Gastrocnemius medialis (tissue), 4 donors: ENCODE data around the gene C1QTNF6. TPM values are rescaled to one million over a fixed set of nuclear protein-coding genes. Genes with fewer than 3 reads are reported as not detected.

Source experiments
- ATAC-seq, 2 donors: fragments of 150-250 bp; one replicate each; pipeline ENCODE4 v1.9.1; 2016
- DNase-seq, 2 donors: peaks; one replicate each; pipeline ENCODE4 v3.0.0-alpha.2; 2019
- H3K27ac ChIP-seq, 4 donors: fragments of 200-600 bp; sonication (generic); 1 replicate in 1 of 4; 2 replicates in 3 of 4; pipeline ENCODE4 v1.5.1; 2016 to 2018; ENCODE audit warnings: mild to moderate bottlenecking in 2 of 4, moderate library complexity in 1 of 4
- H3K27me3 ChIP-seq, 3 donors: fragments of 200-600 bp; sonication (generic) in 2 of 3; 1 replicate in 1 of 3; 2 replicates in 2 of 3; pipeline versions ENCODE4 v1.5.1 to v1.6.0; 2016 to 2019; ENCODE audit warnings: mild to moderate bottlenecking in 1 of 3, moderate library complexity in 1 of 3
- H3K36me3 ChIP-seq, 2 donors: fragments of 200-600 bp; sonication (generic) in 1 of 2; one replicate each; pipeline ENCODE4 v1.5.1; 2017 to 2018
- H3K4me1 ChIP-seq, 2 donors: fragments of 200-600 bp; sonication (generic) in 1 of 2; one replicate each; pipeline ENCODE4 v1.5.1; 2016 to 2017; ENCODE audit warnings: mild to moderate bottlenecking in 2 of 2
- H3K4me3 ChIP-seq, 4 donors: fragments of 200-600 bp; sonication (generic) in 3 of 4; 1 replicate in 1 of 4; 2 replicates in 3 of 4; pipeline ENCODE4 v1.5.1; 2016 to 2019; ENCODE audit warnings: mild to moderate bottlenecking in 2 of 4
- H3K9me3 ChIP-seq, 3 donors: fragments of 200-600 bp; sonication (generic) in 2 of 3; 1 replicate in 1 of 3; 2 replicates in 2 of 3; pipeline ENCODE4 v1.5.1; 2016 to 2019
- POLR2A ChIP-seq, 2 donors: fragments of 450-650 bp; IDR thresholded peaks; one replicate each; pipeline ENCODE4 v1.6.1; 2017; ENCODE audit warnings: antibody characterized with exemption in 2 of 2, mild to moderate bottlenecking in 2 of 2, moderate library complexity in 2 of 2
- in situ Hi-C, 4 donors: fragments of 200-750 bp; cut with MboI; loops; one replicate each; pipeline versions ENCODE4 v1.15.0 to v1.8.0; 2017; ENCODE audit warnings: low sequenced_read_pairs in 4 of 4
- intact Hi-C: fragments of 100-400 bp; cut with DNase I; formaldehyde crosslinking; loops from one replicate; pipeline ENCODE4 v1.15.1; 2023; ENCODE audit warnings: low total_unique reads
- total RNA-seq, 4 donors: library from RNA; depleted of rRNA; stranded (reverse); fragments of >200 nt; gene quantifications; one replicate each; pipeline versions ENCODE4 v1.1.0 to v1.2.3, GENCODE V29; 2016
- TF ChIP-seq, protein P1 (sequence below), 5 experiments: fragments of 450-650 bp in 3 of 5; fragments of 200-600 bp in 2 of 5; sonication (generic) in 2 of 5; IDR thresholded peaks in 4 of 5; conservative IDR thresholded peaks in 1 of 5; 1 replicate in 4 of 5; 2 replicates in 1 of 5; pipeline ENCODE4 v1.5.1; 2016 to 2019; ENCODE audit warnings: antibody characterized with exemption in 5 of 5, mild to moderate bottlenecking in 3 of 5, moderate library complexity in 3 of 5

The C1QTNF6 gene
- total RNA-seq, 4 donors from 2014 or later = 0.46 to 1.00 (median 0.84) TPM

DNA sequence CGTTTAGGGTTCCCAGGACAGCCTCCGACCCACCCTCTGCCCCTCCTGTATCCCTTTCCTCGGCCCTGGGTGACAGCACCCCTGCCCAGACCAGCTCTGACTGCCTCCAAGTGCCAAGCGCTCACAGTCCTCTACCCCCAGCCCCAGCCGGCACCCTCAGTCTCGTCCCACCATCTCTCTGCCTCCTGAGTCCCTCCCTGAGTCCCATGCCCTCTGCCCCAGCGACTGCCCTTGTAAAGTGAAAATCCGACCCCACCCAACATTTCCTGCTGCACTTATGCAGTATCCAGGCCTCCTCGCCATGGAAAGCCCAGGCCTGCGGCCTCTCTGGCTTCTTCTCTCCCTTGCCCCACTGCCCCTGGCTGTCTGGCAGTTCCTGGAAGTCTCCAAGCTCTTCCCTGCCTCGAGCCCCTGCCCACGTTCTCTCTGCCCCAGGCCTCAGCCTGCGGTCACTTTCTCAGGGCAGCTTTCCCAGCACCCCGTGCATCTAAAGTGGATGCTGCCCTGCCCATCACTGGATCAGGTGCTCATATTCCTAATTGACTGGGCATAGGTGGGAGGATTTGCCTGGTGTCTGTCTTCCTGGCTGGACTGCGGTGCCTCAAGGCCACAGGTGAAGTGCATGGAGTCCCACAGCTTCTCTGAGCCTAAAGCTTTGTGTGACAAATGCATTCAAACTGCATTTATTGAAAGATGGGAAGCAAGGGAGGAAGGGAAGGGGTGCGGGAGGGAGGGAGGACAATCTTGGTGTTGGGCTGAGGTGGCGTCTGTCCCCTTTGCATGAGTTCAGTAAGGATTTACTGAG lies 20.7 kb downstream of the C1QTNF6 start:
- intact Hi-C loops (no loop called here), in situ Hi-C loops (no loop called here)
- Histone ChIP-seq H3K27ac (peak overlapping the region in 2 of 4 donors; percentile 30 to 64), H3K27me3 (no peaks in the 10 kb centered on the region), H3K4me3 (no peak overlapping the region), H3K36me3 (no peaks in the 10 kb centered on the region), H3K4me1 (peaks cover 4 to 8% of the 10 kb centered on the region in 2 donors), H3K9me3 (no peaks in the 10 kb centered on the region)
- DNase-seq (no peak), ATAC-seq (no peak)
- no peak for TF ChIP-seq POLR2A (IDR thresholded peaks at IDR 0.05)
- TF ChIP-seq, protein P1, sequence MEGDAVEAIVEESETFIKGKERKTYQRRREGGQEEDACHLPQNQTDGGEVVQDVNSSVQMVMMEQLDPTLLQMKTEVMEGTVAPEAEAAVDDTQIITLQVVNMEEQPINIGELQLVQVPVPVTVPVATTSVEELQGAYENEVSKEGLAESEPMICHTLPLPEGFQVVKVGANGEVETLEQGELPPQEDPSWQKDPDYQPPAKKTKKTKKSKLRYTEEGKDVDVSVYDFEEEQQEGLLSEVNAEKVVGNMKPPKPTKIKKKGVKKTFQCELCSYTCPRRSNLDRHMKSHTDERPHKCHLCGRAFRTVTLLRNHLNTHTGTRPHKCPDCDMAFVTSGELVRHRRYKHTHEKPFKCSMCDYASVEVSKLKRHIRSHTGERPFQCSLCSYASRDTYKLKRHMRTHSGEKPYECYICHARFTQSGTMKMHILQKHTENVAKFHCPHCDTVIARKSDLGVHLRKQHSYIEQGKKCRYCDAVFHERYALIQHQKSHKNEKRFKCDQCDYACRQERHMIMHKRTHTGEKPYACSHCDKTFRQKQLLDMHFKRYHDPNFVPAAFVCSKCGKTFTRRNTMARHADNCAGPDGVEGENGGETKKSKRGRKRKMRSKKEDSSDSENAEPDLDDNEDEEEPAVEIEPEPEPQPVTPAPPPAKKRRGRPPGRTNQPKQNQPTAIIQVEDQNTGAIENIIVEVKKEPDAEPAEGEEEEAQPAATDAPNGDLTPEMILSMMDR (IDR thresholded peaks at IDR 0.05 in 4 of 5, conservative IDR thresholded peaks at IDR 0.05 in 1 of 5) = no peak

DNA sequence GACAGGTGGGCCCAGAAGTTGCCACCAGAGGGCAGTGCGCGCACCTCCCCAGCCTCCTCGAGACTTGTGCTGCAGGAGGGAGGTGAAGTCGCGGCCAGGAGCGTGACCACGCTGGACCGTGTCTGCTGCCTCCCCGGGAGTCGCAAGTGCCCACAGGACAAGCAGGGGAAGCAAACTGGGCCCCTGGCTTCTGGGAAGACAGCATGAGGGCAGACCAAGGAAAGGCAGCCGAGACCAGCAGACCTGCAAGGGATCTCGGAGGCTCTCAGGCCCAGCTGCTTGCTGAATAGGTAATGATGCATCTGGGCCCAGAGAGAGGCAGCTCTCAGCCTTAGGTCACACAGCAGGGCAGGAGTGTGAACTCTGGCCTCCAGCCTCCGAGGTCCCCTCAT lies 21.4 kb downstream of the C1QTNF6 start:
- TF ChIP-seq POLR2A (IDR thresholded peaks at IDR 0.05) = no peak
- TF ChIP-seq, protein P1 (IDR thresholded peaks at IDR 0.05 in 4 of 5, conservative IDR thresholded peaks at IDR 0.05 in 1 of 5) = peak in 4 of 5 experiments; percentile 94 to 96 (median 96)
- DNase-seq = peak; percentile 77 to 85
- intact Hi-C loops = loop anchor here (1.0 kb wide), 1 partner anchor 33 kb away; no protein-coding TSS in a partner anchor
- in situ Hi-C loops = no loop called here
- Histone ChIP-seq H3K4me3 (peak overlapping the region in 1 of 4 donors; percentile 20), H3K27me3 (peaks cover 0 to 3% (median 0%) of the 10 kb centered on the region in 3 donors), H3K4me1 (peaks cover 4 to 8% of the 10 kb centered on the region in 2 donors), H3K27ac (peak overlapping the region in 2 of 4 donors; percentile 30 to 64), H3K9me3 (no peaks in the 10 kb centered on the region), H3K36me3 (no peaks in the 10 kb centered on the region)
- peak; percentile 96 for ATAC-seq

DNA sequence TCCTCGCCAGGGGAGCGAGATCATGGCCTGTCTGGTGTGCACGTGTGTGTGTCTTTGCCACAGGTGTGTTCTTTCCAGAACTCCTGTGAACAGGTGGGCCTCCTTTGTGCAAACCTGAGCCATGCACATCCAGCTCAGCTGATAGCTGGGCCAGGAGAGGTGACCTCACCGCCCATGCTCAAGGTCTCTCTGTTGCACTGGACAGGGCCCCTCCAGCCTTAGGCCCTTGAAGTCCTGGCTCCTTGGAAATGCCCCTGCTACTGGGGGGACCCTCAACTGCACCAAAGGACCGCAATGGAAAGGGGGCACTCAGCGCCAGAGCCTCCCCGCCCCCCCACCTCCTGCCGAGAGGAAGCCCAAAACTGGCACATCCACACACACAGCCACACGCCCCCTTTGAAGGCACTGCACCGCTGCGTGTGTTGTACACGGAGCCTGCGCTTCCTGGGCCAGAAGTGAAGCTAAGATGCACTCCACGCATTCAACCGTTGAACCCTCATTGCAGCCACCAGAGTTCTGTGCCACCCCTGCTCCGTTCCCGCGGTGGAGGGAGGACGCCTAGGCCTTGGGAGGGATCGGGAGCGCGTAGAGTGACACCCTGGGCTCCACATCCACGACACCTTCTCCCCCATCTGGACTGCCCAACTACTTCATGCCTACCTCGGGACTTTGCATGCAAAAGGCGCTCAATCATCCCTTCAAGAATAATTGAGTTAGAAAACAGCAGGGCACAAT lies 21.9 kb downstream of the C1QTNF6 start:
- Histone ChIP-seq H3K36me3 (no peaks in the 10 kb centered on the region), H3K27me3 (peaks cover 0 to 6% (median 0%) of the 10 kb centered on the region in 3 donors), H3K4me1 (peaks cover 4 to 8% of the 10 kb centered on the region in 2 donors), H3K4me3 (no peak overlapping the region), H3K27ac (no peak overlapping the region), H3K9me3 (no peaks in the 10 kb centered on the region)
- intact Hi-C loops = loop anchor here (1.0 kb wide), 1 partner anchor 33 kb away; no protein-coding TSS in a partner anchor
- peak in 1 of 2 donors; percentile 6 for ATAC-seq
- TF ChIP-seq POLR2A (IDR thresholded peaks at IDR 0.05) = no peak
- TF ChIP-seq, protein P1 (IDR thresholded peaks at IDR 0.05 in 4 of 5, conservative IDR thresholded peaks at IDR 0.05 in 1 of 5) = peak in 1 of 5 experiments; percentile 83
- in situ Hi-C loops = no loop called here
- no peak for DNase-seq

DNA sequence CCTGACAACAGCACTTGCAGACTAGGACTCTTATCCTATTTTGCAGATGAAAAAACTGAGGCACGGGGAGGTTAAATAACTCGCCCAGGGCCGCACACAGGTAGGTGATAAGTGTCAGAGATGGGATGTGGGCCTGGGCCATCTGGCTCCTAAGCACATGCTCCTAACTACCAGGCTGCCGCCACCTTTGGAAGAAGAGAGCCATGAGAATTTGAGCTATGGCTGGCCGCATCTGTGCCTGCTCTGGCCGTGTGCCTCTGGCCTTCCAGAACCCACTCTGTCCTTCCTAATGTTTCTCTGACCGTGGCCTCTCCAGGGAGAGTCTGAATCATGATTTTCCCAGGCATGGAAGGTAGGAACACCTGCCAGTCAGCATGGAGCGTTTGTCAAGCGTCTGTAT lies 23.0 kb downstream of the C1QTNF6 start:
- H3K9me3 ChIP-seq = no peaks in the 10 kb centered on the region
- no peak for ATAC-seq
- H3K27me3 ChIP-seq = peaks cover 0 to 13% (median 0%) of the 10 kb centered on the region in 3 donors
- H3K4me3 ChIP-seq = no peak overlapping the region
- H3K36me3 ChIP-seq = no peaks in the 10 kb centered on the region
- H3K4me1 ChIP-seq = peaks cover 4 to 8% of the 10 kb centered on the region in 2 donors
- no peak overlapping the region for H3K27ac ChIP-seq
- TF ChIP-seq, protein P1 (IDR thresholded peaks at IDR 0.05 in 4 of 5, conservative IDR thresholded peaks at IDR 0.05 in 1 of 5) = no peak
- TF ChIP-seq POLR2A (IDR thresholded peaks at IDR 0.05) = no peak
- in situ Hi-C loops (no loop called here), intact Hi-C loops (no loop called here)
- no peak for DNase-seq
